Islet precursor cell (in vitro differentiated cells): ENCODE measurements around the gene OCEL1.
"Not testable (repeated sequence)": the region's sequence is repeated elsewhere in the genome, so short reads cannot be mapped to it uniquely, and the experiment has no call there.

Experiments used
- DNase-seq: peaks from one replicate; pipeline ENCODE4 v3.0.0-alpha.2; 2018

OCEL1 gene

DNA sequence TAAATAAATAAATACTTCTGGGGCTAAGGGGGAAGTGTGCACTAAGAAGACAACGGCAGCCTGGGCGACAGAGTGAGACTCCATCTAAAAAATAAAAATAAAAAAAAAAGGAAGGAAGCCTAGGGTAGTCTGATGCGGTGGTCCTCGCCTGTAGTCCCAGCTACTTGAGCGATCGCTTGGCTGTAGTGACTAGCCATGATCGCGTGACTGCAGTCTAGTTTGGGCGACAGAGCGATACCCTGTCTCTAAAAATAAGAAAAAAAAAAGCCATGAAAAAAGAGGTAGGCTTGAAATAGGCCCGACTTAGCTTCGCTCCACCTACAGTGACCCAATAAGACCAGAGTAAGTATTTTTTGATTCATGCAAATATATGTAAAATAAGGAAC lies 40.6 kb downstream of the OCEL1 start:
- DNase-seq: no peak

DNA sequence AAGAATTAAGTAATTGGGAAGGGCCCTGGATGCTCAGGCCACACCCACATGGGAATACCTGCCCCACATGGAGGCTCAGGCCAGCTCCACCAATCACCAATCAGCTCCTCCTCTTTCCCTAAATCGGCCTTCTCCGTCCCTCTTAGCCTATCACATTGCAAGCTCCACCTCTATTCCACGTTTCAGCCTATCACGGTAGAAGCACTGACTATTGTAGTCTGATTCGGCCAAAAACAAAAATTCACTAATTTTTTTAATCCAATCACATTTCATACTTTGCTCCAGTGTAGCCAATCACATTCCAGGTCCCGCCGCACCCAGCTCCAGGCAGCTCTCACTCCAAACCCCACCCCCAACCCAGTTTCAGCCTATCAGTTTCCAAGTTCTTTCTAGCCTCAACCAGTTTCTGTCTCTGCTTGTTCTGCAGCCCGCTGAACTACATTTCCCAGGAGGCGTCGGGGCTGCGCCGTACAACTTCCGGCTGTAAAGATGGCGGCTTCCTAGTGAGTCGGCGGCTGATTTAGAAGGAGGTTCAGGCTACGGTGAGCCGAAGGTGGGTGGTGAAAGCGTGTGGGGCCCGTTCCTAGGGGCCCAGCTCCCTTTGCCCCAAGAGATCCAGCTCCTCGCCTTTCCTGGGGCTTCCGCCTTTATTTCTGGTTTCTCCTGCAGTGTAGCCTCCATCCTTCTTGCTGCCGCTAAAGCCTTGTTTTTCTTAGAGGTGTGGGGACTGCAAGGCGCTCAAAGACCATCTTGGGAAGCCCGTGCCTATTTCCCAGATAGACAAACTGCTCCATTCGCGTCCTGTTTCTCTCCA lies 41.2 kb downstream of the OCEL1 start, which contains the start of gene BABAM1:
BABAM1 (plus strand) TSS at position 469 of the 814 bp plus-strand sequence. CDS start 1,364 bp downstream, outside the sequence.
- peak; percentile 99 for DNase-seq

DNA sequence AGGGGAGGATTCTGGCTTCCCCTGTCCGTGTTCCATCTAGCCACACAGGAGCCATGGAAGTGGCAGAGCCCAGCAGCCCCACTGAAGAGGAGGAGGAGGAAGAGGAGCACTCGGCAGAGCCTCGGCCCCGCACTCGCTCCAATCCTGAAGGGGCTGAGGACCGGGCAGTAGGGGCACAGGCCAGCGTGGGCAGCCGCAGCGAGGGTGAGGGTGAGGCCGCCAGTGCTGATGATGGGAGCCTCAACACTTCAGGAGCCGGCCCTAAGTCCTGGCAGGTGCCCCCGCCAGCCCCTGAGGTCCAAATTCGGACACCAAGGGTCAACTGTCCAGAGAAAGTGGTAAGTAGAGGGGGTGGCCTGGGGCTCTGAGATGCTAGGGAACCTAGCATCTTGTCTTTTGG lies 42.7 kb downstream of the OCEL1 start:
- DNase-seq: no peak

DNA sequence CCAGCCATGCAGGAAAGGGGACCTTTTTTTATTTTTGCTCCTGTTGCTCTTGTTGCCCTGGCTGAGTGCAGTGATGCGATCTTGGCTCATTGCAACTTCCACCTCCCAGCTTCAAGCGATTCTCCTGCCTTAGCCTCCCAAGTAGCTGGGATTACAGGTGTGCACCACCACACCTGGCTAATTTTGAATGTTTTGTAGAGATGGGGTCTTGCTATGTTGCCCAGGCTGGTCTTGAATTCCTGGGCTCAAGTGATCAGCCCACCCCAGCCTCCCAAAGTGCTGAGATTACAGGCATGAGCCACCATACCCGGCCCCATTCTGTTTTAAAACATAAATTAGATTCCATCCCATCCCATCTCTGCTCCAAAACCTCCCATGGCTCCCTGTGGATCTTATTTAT lies 48.9 kb downstream of the OCEL1 start:
- DNase-seq: not testable (repeated sequence)

DNA sequence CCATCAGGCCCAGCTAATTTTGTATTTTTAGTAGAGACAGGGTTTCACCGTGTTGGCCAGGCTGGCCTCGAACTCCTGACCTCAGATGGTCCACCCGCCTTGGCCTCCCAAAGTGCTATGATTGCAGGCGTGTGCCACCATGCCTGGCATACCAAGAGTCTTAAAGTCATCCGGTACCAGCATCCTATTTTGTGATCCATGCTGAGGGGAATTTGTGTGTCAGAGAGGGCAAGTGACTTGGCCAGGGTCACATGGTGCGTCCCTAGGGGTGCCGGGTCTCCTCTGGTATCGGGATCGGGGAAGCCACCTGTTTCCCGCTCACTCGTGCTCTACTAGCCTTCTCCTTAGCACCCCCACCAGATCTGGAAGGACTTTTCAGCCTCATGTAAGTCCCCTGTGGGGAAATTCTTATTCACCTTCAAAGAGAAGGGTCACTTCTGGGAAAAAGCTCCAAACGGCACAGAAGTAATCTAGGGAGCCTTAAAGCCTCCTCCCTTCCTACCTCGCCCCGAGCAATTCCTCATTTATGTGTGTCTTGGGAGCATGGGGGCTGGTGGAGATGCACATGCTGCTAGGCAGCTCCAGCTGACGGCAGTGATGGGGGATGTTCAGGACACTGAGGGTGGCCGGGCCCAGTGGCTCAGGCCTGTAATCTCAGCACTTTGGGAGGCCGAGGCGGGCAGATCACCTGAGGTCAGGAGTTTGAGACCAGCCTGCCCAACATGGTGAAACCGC lies 49.6 kb downstream of the OCEL1 start:
- no peak for DNase-seq
